ENCODE measurements around the gene CLCN4. TPM values are rescaled to one million over a fixed set of nuclear protein-coding genes. Genes with fewer than 3 reads are reported as not detected.

Gene CLCN4
- total RNA-seq, 2 donors from 2014 or later, result 0.50 to 15.3 TPM

DNA sequence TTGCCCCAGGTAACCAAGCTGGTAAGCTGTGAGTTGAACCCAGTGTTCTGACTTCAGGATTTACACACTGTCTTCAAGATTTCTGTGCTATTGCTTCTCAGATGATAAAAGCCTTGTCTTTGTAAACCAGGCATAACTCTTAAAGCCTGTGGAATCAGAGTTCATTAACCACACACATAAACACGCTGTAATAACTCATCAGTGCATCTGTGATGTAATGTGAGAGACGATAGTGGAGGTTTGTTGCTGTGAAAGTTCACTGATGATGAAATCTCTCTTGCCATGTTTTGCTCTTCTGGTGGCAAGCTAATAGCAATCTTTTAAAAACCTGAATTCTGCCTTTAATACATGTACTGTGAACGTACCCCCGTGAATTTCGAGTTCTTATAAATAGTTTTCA, 41.5 kb downstream of the CLCN4 start:
- Histone ChIP-seq H3K4me3 (no peak overlapping the region), H3K27me3 (replicated peaks; ENCODE audit: insufficient read depth) (no peaks in the 10 kb centered on the region), H3K27ac (no peak overlapping the region), H3K4me1 (replicated peaks) (no peaks in the 10 kb centered on the region), H3K36me3 (no peaks in the 10 kb centered on the region), H3K9me3 (no peaks in the 10 kb centered on the region)
- no peak for DNase-seq (ENCODE audit: low spot score)
- TF ChIP-seq POLR2AphosphoS5 (IDR thresholded peaks at IDR 0.05) (no peak), POLR2A (IDR thresholded peaks at IDR 0.05) (no peak)
- TF ChIP-seq, protein P1, sequence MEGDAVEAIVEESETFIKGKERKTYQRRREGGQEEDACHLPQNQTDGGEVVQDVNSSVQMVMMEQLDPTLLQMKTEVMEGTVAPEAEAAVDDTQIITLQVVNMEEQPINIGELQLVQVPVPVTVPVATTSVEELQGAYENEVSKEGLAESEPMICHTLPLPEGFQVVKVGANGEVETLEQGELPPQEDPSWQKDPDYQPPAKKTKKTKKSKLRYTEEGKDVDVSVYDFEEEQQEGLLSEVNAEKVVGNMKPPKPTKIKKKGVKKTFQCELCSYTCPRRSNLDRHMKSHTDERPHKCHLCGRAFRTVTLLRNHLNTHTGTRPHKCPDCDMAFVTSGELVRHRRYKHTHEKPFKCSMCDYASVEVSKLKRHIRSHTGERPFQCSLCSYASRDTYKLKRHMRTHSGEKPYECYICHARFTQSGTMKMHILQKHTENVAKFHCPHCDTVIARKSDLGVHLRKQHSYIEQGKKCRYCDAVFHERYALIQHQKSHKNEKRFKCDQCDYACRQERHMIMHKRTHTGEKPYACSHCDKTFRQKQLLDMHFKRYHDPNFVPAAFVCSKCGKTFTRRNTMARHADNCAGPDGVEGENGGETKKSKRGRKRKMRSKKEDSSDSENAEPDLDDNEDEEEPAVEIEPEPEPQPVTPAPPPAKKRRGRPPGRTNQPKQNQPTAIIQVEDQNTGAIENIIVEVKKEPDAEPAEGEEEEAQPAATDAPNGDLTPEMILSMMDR (IDR thresholded peaks at IDR 0.05), result no peak
- WGBS, result 91% methylated on average over 5 of the region's 5 CpGs
- intact Hi-C loops (cut with DNase I), result loop anchor here (10.0 kb wide), 1 partner anchor 417 kb away; no protein-coding TSS in a partner anchor

DNA sequence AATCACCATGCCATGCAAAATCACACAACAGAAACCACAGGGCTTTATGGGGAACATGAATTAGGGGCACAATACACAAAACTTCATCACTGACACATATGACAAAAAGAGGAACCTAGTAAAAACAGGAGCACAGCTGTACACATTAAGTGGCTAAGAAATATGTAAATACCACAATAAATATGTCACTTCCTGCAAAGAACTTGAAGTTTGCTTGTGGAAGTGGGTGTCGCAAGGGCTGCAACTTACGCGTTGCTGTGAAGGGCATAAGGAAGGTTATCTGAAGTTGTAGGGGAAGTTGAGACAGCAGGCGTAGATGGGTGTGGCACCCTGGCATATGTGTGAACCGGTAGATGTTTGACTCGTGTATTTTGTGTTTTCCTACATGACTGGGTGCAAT, 42.4 kb downstream of the CLCN4 start:
- no peak overlapping the region for H3K4me3 ChIP-seq
- 71% methylated on average over 6 of the region's 6 CpGs for WGBS
- H3K36me3 ChIP-seq, result no peaks in the 10 kb centered on the region
- H3K9me3 ChIP-seq, result no peaks in the 10 kb centered on the region
- DNase-seq (ENCODE audit: low spot score), result no peak
- H3K27ac ChIP-seq, result no peak overlapping the region
- no peaks in the 10 kb centered on the region for H3K4me1 ChIP-seq (replicated peaks)
- TF ChIP-seq POLR2A (IDR thresholded peaks at IDR 0.05), result no peak
- no peak for TF ChIP-seq POLR2AphosphoS5 (IDR thresholded peaks at IDR 0.05)
- TF ChIP-seq, protein P1 (IDR thresholded peaks at IDR 0.05), result no peak
- intact Hi-C loops (cut with DNase I), result loop anchor here (10.0 kb wide), 1 partner anchor 416 kb away; no protein-coding TSS in a partner anchor
- no peaks in the 10 kb centered on the region for H3K27me3 ChIP-seq (replicated peaks; ENCODE audit: insufficient read depth)

DNA sequence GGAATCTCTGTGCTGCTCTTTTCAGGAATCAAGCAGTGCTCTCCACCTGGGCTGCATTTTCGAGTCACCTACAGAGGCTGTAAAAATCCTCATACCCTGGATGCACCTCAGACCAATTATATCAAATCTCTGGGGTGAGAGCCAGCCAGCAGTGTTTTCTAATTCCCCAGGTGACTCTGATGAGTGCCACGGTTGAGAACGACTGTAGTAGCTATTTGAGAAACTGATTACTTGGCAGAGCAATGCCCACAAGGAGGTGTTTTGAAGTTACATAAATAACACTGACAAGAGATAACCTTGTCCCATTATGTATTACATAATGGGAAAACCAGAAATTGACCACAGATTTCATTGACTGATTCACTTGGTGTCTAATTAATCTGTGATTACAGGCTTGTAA, 46.8 kb downstream of the CLCN4 start:
- Histone ChIP-seq H3K27me3 (replicated peaks; ENCODE audit: insufficient read depth) (no peaks in the 10 kb centered on the region), H3K9me3 (no peaks in the 10 kb centered on the region), H3K4me1 (replicated peaks) (no peaks in the 10 kb centered on the region), H3K4me3 (no peak overlapping the region), H3K27ac (no peak overlapping the region), H3K36me3 (no peaks in the 10 kb centered on the region)
- intact Hi-C loops (cut with DNase I), result no loop called here
- DNase-seq (ENCODE audit: low spot score), result no peak
- whole genome bisulfite sequencing, result 77% methylated on average over 3 of the region's 3 CpGs
- TF ChIP-seq POLR2AphosphoS5 (IDR thresholded peaks at IDR 0.05) (no peak), POLR2A (IDR thresholded peaks at IDR 0.05) (no peak)
- TF ChIP-seq, protein P1 (IDR thresholded peaks at IDR 0.05), result no peak

DNA sequence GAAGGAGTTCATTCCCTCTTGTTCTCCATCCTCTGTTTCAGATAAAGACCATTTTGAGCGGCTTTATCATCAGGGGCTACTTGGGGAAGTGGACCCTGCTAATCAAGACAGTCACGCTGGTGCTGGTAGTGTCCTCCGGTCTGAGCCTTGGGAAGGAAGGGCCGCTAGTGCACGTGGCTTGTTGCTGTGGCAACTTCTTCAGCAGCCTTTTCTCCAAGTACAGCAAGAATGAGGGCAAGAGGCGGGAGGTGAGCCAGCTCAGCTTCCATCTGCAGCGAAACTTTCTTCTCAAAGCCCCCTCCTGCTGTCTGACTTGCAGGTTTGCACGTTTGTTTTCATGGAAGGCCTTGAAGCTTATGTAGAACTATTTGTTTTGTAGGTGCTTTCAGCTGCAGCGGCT, 49.5 kb downstream of the CLCN4 start:
- no peaks in the 10 kb centered on the region for H3K27me3 ChIP-seq (replicated peaks; ENCODE audit: insufficient read depth)
- no peaks in the 10 kb centered on the region for H3K4me1 ChIP-seq (replicated peaks)
- DNase-seq (ENCODE audit: low spot score), result no peak
- WGBS, result 90% methylated on average over 9 of the region's 9 CpGs
- intact Hi-C loops (cut with DNase I), result no loop called here
- no peaks in the 10 kb centered on the region for H3K9me3 ChIP-seq
- H3K36me3 ChIP-seq, result no peaks in the 10 kb centered on the region
- H3K27ac ChIP-seq, result no peak overlapping the region
- no peak for TF ChIP-seq POLR2A (IDR thresholded peaks at IDR 0.05)
- H3K4me3 ChIP-seq, result no peak overlapping the region

DNA sequence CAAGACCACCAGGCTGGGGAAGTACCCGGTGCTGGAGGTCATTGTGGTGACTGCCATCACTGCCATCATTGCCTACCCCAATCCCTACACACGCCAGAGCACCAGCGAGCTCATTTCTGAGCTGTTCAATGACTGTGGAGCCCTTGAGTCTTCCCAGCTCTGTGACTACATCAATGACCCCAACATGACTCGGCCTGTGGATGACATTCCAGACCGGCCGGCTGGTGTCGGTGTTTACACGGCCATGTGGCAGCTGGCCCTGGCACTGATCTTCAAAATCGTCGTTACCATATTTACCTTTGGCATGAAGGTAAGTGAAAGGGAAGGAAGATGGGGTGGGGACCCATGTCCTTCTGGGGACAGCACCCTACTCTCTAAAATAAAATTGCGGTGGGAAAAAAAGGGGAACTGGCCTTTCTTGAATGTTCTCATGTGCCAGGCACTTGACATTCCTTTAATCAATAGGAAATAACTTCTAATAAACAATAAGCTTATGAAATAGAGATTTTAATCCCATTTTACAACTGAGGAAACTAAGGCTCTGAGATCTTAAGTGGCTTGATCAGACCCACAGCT, 51.6 kb downstream of the CLCN4 start:
- no peaks in the 10 kb centered on the region for H3K4me1 ChIP-seq (replicated peaks)
- H3K27me3 ChIP-seq (replicated peaks; ENCODE audit: insufficient read depth), result no peaks in the 10 kb centered on the region
- no peaks in the 10 kb centered on the region for H3K36me3 ChIP-seq
- intact Hi-C loops (cut with DNase I), result no loop called here
- H3K9me3 ChIP-seq, result no peaks in the 10 kb centered on the region
- WGBS, result 65% methylated on average over 8 of the region's 11 CpGs
- no peak overlapping the region for H3K4me3 ChIP-seq
- TF ChIP-seq POLR2A (IDR thresholded peaks at IDR 0.05) (no peak), POLR2AphosphoS5 (IDR thresholded peaks at IDR 0.05) (no peak)
- TF ChIP-seq, protein P1 (IDR thresholded peaks at IDR 0.05), result no peak
- no peak overlapping the region for H3K27ac ChIP-seq
- DNase-seq (ENCODE audit: low spot score), result no peak
